NB4 (cell line): ENCODE data around the gene CHN1.

ENCODE experiments used
- DNase-seq: peaks from one replicate; pipeline ENCODE4 v3.0.0; 2010; ENCODE audit warnings: low read depth
- H3K4me3 ChIP-seq: one replicate; pipeline ENCODE4 v1.5.1; 2011; ENCODE audit warnings: mild to moderate bottlenecking, low read depth, low read length, moderate library complexity
- MYC ChIP-seq: IDR thresholded peaks from 2 replicates; pipeline ENCODE4 v1.6.1; 2011; ENCODE audit warnings: low read depth, low read length
- POLR2A ChIP-seq: IDR thresholded peaks from 2 replicates; pipeline ENCODE4 v1.6.1; 2011; ENCODE audit warnings: mild to moderate bottlenecking; ENCODE audit not compliant: insufficient read length; ENCODE audit errors: extremely low read depth
- TF ChIP-seq, protein P1 (sequence below): IDR thresholded peaks from 2 replicates; pipeline ENCODE4 v1.6.1; 2011; ENCODE audit warnings: low read depth, low read length
- TF ChIP-seq, protein P2 (sequence below): IDR thresholded peaks from one replicate; pipeline ENCODE4 v1.5.1; 2012; ENCODE audit warnings: low read depth, low read length

Gene CHN1

DNA sequence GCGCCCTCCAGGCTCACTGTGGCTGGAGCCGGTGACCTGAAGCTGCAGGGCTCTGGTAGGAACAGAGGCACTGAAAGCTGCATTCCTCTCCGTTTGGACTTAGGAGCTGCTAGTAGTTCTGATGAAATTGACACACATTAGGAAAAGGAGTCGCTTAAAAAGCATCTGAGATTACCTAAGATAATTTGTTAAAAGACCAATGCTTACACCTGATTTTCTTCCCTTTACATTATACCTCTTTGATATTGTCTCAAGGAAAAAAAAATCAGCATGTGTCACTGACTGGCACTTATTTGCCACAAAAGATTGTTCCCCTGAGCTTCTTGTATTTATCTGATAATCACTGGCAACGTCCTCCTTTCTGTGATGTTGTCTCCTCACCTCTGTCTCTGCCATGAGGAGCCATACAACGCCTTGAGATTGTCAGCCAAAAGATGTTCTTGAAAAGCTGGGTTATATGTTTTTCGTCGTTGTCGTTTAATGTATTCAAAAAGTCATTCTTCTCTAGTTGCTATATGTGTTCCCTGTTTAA is 618 bp upstream of the CHN1 start:
- DNase-seq, result no peak
- TF ChIP-seq MYC (no peak), POLR2A (no peak)
- TF ChIP-seq, protein P1, sequence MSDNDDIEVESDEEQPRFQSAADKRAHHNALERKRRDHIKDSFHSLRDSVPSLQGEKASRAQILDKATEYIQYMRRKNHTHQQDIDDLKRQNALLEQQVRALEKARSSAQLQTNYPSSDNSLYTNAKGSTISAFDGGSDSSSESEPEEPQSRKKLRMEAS, result no peak
- TF ChIP-seq, protein P2, sequence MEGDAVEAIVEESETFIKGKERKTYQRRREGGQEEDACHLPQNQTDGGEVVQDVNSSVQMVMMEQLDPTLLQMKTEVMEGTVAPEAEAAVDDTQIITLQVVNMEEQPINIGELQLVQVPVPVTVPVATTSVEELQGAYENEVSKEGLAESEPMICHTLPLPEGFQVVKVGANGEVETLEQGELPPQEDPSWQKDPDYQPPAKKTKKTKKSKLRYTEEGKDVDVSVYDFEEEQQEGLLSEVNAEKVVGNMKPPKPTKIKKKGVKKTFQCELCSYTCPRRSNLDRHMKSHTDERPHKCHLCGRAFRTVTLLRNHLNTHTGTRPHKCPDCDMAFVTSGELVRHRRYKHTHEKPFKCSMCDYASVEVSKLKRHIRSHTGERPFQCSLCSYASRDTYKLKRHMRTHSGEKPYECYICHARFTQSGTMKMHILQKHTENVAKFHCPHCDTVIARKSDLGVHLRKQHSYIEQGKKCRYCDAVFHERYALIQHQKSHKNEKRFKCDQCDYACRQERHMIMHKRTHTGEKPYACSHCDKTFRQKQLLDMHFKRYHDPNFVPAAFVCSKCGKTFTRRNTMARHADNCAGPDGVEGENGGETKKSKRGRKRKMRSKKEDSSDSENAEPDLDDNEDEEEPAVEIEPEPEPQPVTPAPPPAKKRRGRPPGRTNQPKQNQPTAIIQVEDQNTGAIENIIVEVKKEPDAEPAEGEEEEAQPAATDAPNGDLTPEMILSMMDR, result no peak
- H3K4me3 ChIP-seq, result peak overlapping the region; percentile 40

DNA sequence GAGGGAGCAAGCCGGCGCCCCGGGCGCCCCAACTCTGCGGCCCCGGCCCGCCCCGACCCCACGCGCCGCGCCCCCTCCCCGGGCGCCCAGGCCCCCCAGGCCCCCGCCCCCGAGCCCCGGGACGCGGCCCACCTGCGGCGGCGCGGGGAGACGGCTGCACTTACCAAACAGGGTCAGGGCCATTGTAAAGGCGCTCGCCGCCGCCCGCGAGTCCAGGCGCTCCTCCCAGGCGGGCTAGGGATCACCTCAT is 526 bp downstream of the CHN1 start:
- peak overlapping the region; percentile 40 for H3K4me3 ChIP-seq
- TF ChIP-seq, protein P1, result no peak
- TF ChIP-seq, protein P2, result no peak
- TF ChIP-seq MYC (no peak), POLR2A (no peak)
- DNase-seq, result no peak

GRCh38 chr2:175003875-175004729 is 1.1 kb downstream of the CHN1 start:
- peak; percentile 12 for DNase-seq

GRCh38 chr2:175002547-175003274 is 2.5 kb downstream of the CHN1 start:
- H3K4me3 ChIP-seq, result no peak overlapping the region
- TF ChIP-seq, protein P1, result no peak
- TF ChIP-seq MYC, result no peak
- TF ChIP-seq, protein P2, result no peak
- TF ChIP-seq POLR2A, result no peak
- DNase-seq, result no peak

More at GRCh38 chr2:175003875-175004729, 1.1 kb downstream of the CHN1 start:
- no peak overlapping the region for H3K4me3 ChIP-seq
- TF ChIP-seq, protein P2, result no peak
- no peak for TF ChIP-seq MYC
- TF ChIP-seq, protein P1, result no peak
- TF ChIP-seq POLR2A, result no peak

- H3K4me3 ChIP-seq, result no peak overlapping the region
- no peak for DNase-seq
- TF ChIP-seq, protein P1, result no peak
- TF ChIP-seq, protein P2, result no peak
- TF ChIP-seq POLR2A, result no peak
- TF ChIP-seq MYC, result no peak
Observed at GRCh38 chr2:175001566-175001965, 3.6 kb downstream of the CHN1 start.
